AG09309 (cell line): Measurements from ENCODE around the gene SSNA1.

Experiments
- DNase-seq: peaks from one replicate; pipeline ENCODE4 v3.0.0-alpha.2; 2010; ENCODE audit warnings: low read depth
- H3K4me3 ChIP-seq: 2 replicates; pipeline ENCODE4 v1.5.1; 2011; ENCODE audit warnings: mild to moderate bottlenecking, low read depth, low read length, moderate library complexity; ENCODE audit not compliant: control insufficient read depth
- TF ChIP-seq, protein P1 (sequence below): IDR thresholded peaks from 2 replicates; pipeline ENCODE4 v1.5.1; 2011; ENCODE audit warnings: mild to moderate bottlenecking, low read depth, low read length, inconsistent platforms; ENCODE audit not compliant: insufficient read depth, control insufficient read depth; ENCODE audit errors: missing control alignments

The SSNA1 gene

DNA sequence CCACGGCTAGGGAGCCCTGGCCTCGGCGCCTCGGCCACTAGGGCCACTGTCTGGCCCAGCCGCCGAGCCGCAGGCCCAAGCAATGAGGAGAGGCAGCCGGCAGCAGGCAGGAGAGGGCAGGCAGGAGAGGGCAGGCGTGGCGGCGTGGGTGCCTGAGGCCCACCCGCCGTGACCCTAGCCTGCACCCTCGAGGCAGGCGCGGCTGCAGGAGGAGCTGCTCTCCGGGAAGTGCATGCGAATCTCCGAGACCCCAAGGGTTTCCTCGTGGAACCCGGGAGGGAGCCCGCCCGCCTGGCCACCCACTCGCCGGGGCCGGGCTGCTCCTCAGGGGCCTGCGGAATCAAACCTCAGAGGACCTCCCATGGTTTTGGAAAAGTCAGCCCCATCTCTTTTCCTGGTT, 40.2 kb upstream of the SSNA1 start:
- TF ChIP-seq, protein P1, sequence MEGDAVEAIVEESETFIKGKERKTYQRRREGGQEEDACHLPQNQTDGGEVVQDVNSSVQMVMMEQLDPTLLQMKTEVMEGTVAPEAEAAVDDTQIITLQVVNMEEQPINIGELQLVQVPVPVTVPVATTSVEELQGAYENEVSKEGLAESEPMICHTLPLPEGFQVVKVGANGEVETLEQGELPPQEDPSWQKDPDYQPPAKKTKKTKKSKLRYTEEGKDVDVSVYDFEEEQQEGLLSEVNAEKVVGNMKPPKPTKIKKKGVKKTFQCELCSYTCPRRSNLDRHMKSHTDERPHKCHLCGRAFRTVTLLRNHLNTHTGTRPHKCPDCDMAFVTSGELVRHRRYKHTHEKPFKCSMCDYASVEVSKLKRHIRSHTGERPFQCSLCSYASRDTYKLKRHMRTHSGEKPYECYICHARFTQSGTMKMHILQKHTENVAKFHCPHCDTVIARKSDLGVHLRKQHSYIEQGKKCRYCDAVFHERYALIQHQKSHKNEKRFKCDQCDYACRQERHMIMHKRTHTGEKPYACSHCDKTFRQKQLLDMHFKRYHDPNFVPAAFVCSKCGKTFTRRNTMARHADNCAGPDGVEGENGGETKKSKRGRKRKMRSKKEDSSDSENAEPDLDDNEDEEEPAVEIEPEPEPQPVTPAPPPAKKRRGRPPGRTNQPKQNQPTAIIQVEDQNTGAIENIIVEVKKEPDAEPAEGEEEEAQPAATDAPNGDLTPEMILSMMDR, result no peak
- H3K4me3 ChIP-seq, result no peak overlapping the region
- no peak for DNase-seq

DNA sequence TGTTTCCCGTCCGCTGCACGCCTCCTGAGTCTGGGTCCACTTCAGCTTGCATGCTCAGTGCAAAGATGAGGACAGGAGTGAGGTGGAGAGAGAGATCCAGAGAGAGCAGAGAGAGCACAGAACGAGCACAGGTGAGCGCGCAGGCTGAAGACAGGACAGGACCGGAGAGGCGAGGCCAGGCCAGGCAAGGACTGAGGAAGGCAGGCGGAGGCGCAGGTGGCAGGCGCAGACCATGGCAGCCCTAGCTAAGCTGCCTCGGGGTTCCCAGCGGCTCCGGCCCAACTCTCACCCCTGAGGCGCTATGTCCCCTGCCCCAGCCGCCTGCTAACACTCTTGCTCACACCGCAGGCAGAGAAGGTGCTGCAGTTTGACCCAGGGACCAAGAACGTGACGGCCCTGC, 39.8 kb upstream of the SSNA1 start:
- TF ChIP-seq, protein P1, result no peak
- no peak for DNase-seq
- H3K4me3 ChIP-seq, result no peak overlapping the region

DNA sequence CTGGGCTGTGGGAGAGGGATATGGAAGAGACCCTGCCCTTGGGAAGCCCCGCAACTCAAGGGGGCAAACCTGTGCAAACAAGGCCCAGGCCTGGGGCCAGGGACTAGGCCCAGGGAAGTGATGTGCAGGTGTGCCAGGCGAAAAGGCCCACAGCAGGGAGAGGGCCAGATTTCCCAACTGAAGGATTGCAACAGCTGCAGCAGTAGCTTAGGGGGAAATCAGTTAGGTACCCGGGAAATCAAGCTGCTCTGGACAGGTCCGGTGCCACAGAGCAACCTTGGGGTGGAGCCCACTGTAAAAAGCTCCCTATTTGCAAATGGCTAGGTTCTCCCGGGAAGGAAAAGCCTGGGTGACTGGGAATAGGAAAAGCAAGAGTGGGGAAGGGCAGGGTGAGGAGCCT, 39.1 kb upstream of the SSNA1 start:
- DNase-seq, result no peak
- H3K4me3 ChIP-seq, result no peak overlapping the region
- TF ChIP-seq, protein P1, result no peak

DNA sequence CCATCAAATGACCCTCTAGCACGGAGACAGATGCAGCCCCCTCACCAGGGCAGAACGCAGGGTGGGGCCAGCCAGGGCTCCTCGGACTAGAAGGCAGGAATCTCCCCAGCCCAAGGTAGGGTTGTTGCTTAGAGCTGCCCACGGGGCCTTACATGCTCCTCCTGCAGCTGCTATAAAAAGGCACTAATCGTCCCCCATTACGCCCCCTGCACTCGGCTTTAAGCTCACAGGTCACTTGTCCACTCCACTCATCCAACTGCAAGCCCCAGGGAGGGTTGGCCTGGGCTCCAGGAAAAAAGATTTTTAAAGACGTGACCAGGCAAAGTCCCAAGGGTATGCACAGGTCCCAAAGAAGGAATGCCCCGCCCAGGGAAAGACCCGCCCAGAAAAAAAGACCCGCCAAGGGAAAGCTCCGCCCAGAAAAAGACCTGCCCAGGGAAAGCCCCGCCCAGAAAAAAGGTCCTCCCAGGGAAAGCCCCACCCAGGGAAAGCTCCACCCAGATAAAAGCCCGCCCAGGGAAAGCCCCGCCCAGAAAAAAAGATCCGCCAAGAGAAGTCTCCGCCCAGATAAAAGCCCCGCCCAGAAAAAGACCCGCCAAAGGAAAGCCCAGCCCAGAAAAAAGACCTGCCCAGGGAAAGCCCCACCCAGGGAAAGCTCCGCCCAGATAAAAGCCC, 38.4 kb upstream of the SSNA1 start:
- TF ChIP-seq, protein P1, result no peak
- H3K4me3 ChIP-seq, result no peak overlapping the region
- DNase-seq, result no peak

DNA sequence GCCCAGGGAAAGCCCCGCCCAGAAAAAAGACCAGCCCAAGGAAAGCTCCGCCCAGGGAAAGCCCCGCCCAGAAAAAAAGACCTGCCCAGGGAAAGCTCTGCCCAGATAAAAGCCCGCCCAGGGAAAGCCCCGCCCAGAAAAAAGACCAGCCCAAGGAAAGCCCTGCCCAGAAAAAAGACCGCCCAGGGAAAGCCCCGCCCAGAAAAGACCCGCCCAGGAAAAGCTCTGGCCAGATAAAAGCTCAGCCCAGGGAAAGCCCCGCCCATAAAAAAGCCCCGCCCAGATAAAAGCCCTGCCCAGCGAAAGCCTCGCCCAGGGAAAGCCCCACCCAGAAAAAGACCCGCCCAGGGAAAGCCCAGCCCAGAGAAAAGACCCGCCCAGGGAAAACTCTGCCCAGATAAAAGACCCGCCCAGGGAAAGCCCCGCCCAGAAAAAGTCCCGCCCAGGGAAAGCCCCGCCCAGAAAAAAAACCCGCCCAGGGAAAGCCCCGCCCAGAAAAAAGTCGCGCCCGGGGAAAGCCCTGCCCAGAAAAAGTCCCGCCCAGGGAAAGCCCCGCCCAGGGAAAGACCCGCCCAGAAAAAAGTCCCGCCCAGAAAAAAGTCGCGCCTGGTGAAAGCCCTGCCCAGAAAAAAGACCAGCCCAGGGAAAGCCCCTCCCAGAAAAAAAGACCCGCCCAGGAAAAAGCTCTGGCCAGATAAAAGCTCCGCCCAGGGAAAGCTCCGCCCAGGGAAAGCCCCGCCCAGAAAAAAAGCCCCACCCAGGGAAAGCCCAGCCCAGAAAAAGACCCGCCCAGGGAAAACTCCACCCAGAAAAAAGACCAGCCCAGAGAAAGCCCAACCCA, 37.6 kb upstream of the SSNA1 start:
- H3K4me3 ChIP-seq, result no peak overlapping the region
- TF ChIP-seq, protein P1, result no peak
- DNase-seq, result no peak

DNA sequence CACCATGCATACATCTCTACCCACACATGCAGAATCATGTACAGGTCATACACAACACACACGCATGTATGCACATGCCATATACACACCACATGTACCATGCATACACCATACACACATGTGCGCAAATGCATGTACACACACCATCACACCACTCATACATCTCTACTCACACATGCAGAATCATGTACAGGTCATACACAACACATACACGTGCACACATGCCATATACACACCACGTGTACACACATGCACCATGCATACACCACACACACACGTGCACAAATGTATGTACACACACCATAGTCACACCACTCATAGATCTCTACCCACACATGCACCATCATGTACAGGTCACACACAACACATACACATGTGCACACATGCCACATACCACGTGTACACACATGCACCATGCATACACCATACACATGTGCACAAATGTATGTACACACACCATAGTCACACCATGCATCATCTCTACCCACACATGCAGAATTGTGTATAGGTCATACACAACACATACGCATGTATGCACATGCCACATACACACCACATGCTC, 35.6 kb upstream of the SSNA1 start:
- H3K4me3 ChIP-seq, result no peak overlapping the region
- DNase-seq, result no peak
- TF ChIP-seq, protein P1, result no peak
